GM10266 (cell line): ENCODE data around the gene SCFD1.

Source experiments
- DNase-seq: peaks from one replicate; pipeline ENCODE4 v3.0.0; 2012; ENCODE audit errors: extremely low spot score
- CTCF ChIP-seq: IDR thresholded peaks from 2 replicates; pipeline ENCODE4 v1.5.1; 2012; ENCODE audit warnings: mild to moderate bottlenecking, low read depth; ENCODE audit not compliant: control insufficient read depth, insufficient read depth; ENCODE audit errors: missing control alignments

The SCFD1 gene

GRCh38 chr14:30692669-30693068 lies 70.5 kb downstream of the SCFD1 start:
- no peak for TF ChIP-seq CTCF
- no peak for DNase-seq

- DNase-seq: no peak
- no peak for TF ChIP-seq CTCF
Observed at GRCh38 chr14:30698463-30698862, 76.3 kb downstream of the SCFD1 start.

GRCh38 chr14:30706704-30707103 lies 84.6 kb downstream of the SCFD1 start:
- no peak for DNase-seq
- TF ChIP-seq CTCF: no peak

GRCh38 chr14:30708157-30708556 lies 86.0 kb downstream of the SCFD1 start:
- DNase-seq: no peak
- TF ChIP-seq CTCF: no peak

GRCh38 chr14:30709201-30709600 lies 87.1 kb downstream of the SCFD1 start:
- DNase-seq: no peak

GRCh38 chr14:30710876-30711275 lies 88.8 kb downstream of the SCFD1 start:
- TF ChIP-seq CTCF: no peak

More at GRCh38 chr14:30709201-30709600, 87.1 kb downstream of the SCFD1 start:
- no peak for TF ChIP-seq CTCF

GRCh38 chr14:30719137-30719536 lies 97.0 kb downstream of the SCFD1 start:
- no peak for DNase-seq
- no peak for TF ChIP-seq CTCF

More at GRCh38 chr14:30710876-30711275, 88.8 kb downstream of the SCFD1 start:
- no peak for DNase-seq
